HG03571 (cell line): ENCODE measurements around the gene IL10RB.
"Not testable (repeated sequence)": the region's sequence is repeated elsewhere in the genome, so short reads cannot be mapped to it uniquely, and the experiment has no call there.

ENCODE experiments used
- ATAC-seq: cut with Tn5 transposase; IDR thresholded peaks from one replicate; pipeline ENCODE4 v1.9.1; 2021; ENCODE audit not compliant: unreplicated experiment

The IL10RB gene

DNA sequence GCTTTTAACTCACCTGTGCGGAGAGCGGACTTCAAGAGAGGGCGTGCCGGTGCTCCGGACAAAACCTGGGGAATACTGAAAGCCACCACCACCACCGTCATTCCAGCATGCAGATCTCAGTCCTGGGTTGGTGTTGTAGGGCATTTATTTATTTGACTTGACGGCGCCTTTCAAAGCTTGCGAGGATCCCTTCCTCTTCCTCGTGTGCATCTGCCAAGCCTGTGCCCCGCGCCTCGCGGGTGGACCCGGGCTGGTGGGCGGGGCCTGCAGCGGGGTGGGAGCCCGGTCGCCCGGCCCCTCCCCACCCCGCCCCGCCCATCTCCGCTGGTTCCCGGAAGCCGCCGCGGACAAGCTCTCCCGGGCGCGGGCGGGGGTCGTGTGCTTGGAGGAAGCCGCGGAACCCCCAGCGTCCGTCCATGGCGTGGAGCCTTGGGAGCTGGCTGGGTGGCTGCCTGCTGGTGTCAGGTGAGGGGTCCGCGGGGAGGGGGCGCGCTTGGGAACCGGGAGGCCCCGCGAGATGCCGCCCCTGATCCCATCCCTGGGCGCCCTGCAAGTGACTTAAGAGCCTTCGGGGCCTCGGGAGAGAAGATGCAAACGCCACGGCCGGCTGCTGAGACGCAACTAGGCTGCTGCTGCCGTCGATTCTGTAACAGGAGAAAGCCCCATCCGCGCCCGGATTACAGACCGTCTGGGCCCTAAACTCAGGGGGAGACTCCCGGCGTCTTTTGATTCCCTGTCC is at the start of gene IL10RB:
Gene IL10RB, plus strand, starts transcription at position 318 of the 739 bp plus-strand sequence. Its CDS starts 99 bp downstream, at position 417.
- peak; percentile 31 for ATAC-seq

DNA sequence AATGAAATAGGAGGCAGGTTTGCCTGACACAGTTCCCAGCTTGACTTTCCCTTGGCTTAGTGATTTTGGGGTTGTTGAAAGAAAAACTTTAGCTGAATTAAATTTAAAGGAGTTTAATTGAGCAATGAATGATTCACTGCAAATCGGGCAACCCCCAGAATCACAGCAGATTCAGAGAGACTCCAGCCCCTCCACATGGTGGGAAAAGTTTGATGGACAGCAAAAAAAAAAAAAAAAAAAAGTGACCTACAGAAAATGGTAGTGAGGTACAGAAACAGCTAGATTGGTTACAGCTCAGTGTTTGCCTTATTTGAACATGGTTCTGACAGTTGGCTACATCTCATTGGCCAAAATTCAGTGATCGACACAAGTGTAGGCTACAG is 49.0 kb upstream of the IL10RB start:
- no peak for ATAC-seq

DNA sequence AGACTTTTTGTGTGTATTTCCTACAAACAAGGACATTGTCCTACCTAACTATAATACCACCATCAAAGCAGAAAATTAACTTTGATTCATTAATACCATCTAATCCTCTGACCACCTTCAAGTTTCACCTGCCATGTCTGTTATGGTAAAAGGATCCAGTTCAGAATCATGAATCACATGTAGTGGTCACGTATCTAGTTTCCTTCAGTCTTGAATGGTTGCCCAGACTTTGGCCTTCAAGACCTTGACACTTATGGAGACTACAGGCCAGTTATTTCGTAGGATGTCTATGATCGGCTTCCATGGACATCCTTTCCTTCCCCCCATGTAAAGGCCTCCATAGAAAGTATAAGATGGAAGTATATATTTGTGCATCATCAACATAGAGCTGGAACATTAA is 46.9 kb upstream of the IL10RB start:
- no peak for ATAC-seq

DNA sequence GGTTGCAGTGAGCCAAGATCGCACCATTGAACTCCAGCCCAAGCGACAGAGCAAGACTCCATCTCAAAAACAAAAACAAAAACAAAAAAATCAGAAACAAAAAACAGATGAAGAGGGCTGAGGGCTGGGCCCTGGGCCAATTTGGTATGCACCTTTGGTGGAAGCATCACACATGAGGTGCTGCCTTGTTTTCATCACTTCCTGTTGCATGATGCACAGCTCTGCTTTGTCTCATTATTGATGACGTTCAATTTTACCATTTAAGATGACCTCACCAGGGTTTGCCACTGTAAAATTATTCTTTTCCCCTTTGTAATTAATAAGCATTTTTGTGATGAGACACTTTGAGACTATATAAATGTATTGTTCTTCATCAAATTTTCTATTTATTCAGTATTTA is 46.2 kb upstream of the IL10RB start:
- no peak for ATAC-seq

DNA sequence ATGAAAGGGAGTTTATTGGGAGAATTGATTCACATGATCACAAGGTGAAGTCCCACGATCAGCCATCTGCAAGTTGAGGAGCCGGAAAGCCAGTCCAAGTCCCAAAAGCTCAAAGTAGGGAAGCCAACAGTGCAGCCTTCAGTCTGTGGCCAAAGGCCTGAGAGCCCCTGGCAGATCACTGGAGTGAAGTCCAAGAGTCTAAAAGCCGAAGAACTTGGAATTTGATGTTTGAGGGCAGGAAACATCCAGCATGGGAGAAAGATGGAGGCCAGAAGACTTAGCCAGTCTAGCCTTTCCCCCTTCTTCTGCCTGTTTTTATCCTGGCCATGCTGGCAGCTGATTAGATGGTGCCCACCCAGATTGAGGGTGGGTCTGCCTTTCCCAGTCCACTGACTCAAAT is 40.8 kb upstream of the IL10RB start:
- not testable (repeated sequence) for ATAC-seq

DNA sequence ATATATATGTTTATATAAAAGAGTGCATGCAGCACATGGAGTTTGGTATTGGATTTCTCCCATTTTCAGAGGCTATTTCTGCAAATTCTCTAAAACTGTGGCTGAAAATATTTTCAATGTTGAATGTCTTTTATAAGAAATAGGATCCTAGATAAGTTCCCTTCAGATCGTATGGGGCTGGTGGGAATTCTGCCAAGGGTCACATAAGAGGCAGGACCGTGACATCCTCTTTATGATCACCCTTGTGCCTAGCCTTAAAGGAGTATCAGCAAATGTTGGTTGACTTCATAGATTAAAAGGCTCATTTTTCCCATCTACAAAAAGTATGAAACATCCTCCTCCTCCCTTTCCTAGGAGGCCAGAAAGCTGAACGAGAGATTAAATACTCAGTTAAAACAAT is 37.7 kb upstream of the IL10RB start:
- no peak for ATAC-seq

DNA sequence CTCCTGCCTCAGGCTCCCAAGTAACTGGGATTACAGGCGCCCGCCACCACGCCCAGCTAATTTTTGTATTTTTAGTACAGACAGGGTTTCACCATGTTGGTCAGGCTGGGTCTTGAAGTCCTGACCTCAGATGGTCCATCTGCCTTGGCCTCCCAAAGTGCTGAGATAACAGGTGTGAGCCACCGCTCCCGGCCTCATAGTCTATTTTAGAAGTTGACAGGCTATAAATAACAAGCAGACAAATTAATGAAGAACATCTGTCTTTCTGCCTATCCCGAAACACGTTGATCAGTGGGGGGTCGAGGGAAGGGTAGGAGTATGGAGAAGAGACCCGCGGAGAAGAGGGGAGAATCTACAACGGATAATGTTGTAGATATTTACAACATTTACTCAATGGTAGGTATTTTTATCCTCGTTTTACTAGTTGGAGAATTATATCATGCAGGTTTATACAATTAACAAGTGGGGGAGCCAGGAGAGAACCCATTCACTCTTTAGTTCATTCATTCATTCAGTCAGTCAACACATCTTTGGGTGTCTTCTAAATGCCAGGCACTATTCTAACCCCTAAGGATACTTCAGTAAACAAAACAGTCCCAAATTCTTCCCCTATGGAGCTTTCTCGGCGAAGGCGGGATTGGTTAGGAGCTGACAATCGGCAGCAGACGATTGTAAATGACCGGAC is 36.9 kb upstream of the IL10RB start:
- no peak for ATAC-seq

DNA sequence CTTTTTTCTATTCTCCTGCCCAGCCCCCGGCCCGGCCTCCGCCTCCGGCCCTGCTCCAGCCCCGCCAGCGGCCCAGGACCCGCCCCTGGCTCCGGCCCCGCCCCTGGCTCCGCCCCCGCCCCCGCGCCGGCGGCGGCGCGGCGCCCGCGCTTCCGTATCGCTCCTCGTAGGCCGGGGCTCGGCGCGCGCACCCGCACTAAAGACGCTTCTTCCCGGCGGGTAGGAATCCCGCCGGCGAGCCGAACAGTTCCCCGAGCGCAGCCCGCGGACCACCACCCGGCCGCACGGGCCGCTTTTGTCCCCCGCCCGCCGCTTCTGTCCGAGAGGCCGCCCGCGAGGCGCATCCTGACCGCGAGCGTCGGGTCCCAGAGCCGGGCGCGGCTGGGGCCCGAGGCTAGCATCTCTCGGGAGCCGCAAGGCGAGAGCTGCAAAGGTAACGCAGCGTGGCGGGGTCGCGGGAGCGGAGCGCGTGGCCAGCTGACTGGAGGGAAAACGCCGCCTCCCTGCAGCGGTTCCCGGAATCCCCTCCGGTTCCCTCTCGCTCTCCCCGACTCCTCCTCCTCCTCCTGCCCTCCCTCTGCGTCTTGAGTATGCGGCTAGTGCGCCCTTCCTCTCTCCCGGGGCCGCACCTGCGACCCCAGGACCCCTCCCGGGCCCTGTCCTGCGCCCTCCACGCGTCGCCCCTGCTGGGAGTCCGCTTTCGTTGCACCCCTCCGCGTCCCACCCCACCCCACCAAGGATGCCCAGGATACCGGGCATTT is 36.2 kb upstream of the IL10RB start, which contains the start of gene IFNAR2:
Gene IFNAR2, plus strand, starts transcription at position 155 of the 761 bp plus-strand sequence. CDS start 11,985 bp downstream, outside the sequence.
- ATAC-seq, result peak; percentile 69

DNA sequence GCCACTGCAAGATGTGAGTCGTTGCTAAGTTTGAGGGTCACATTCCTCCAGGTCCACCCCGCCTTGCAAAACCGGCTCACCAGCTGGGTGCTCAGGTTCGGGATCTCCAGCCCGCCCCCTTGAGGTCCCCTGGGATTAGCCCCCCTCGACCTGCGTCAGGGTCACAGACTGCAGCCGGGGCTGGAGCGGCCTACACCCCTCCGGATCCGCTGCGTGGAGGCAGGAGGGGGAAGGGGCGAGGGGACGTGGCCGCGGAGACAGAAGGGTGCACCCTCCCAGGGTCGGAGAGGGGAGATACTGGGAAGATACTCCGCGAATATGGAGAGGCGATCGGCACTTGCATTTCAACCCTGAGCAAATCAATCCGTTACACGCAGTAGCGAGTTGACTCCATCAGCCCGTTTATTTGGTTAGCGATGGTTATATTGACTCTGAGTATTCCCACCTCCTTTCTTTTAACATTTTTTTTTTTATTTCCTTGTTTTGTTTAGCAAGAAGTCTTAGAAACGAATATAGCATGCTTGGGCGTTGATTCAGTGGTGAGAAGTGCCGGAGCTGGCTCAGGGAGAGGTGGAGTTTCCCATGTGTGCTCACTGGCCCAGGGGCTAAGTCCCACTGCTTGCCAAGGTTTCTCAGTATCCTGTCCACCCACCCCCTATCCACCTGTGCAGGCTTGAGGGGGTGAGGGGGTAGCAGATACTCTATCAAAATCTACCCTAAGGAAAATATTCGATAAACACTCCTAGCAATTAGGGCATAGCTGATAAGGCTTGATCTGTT is 35.4 kb upstream of the IL10RB start:
- peak; percentile 15 for ATAC-seq

DNA sequence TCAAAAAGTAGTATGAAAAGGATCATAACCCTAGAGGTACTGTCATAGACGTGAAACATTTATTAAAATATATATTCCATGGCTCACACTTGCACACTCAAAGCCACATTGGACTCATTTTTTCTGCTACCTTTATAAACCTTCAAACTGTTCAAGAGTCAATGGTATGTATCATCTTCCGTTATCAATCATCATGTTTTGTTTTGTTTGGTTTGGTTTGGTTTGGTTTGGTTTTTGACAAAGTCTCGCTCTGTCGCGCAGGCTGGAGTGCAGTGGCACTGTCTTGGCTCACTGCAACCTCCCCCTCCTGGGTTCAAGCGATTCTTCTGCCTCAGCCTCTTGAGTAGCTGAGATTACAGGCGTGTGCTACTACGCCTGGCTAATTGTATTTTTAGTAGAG is 34.6 kb upstream of the IL10RB start:
- ATAC-seq, result no peak

DNA sequence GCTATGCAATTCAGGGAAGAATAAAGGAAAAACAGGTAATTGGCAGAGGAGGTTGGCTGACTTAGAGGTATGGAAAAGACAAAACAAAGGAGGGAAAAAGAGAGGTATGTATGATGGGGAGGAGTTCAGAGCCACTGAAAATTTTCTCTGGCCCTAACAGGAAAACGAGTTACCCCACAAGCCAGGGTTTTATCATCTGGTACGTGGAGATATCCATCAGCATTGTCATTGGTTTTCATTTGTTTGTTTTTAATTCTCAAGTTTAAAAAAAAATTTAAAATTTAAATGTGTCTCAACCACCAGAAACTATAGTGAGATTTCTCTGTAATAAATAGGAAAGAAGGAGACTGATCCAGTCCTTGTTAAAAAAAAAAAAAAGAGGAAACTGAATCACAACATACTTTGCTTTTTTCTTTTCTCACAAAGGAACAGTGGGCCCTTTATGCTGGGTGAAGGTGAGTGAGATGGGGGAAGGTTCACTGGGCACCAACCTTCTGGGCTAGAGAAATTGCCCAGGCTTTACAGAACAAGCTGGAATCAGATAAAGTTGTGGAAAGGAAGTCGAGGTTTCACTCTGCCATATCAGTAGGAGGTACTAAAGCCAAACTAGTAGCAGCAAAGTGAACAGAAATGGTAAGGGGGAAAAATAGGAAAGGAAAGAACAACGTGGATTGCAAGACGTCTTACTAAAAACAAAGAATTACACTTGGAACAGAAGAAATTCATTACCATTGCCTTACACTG is 33.7 kb upstream of the IL10RB start:
- ATAC-seq, result no peak

DNA sequence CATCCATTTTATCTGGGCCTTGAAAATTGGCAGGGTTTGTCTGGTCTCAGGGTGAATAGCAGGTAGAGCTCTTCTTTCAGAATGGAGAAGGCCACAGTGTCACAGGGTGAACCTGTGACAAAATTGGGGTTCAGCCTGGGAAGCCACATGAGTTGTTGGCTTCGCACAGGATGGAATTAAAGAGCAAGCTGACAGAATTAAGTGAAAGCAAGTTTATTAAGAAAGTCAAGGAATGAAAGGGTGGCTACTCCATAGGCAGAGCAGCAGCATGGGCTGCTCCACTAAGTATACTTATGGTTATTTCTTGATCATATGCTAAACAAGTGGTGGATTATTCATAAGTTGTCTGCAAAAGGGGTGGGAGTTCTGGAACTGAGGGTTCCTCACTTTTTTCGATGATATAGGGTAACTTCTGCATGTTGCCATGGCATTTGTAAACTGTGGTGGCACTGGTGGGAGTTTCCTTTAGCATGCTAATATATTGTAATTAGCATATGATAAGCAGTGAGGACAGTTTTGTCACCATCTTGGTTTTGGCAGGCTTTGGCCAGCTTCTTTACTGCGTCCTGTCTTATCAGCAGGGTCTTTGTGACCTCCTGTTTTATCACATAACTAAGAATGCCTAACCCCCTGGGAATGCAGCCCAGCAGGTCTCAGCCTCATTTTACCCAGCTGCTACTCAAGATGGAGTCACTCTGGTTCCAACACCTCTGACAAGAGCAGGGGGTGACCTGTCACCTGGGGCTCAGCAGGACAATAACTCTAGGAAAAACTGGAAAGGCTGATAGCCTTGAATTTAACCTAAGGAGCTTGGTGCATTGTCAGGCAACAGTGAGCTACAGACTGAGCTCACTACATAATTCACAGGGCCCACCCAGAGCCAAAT is 31.3 kb upstream of the IL10RB start:
- no peak for ATAC-seq

DNA sequence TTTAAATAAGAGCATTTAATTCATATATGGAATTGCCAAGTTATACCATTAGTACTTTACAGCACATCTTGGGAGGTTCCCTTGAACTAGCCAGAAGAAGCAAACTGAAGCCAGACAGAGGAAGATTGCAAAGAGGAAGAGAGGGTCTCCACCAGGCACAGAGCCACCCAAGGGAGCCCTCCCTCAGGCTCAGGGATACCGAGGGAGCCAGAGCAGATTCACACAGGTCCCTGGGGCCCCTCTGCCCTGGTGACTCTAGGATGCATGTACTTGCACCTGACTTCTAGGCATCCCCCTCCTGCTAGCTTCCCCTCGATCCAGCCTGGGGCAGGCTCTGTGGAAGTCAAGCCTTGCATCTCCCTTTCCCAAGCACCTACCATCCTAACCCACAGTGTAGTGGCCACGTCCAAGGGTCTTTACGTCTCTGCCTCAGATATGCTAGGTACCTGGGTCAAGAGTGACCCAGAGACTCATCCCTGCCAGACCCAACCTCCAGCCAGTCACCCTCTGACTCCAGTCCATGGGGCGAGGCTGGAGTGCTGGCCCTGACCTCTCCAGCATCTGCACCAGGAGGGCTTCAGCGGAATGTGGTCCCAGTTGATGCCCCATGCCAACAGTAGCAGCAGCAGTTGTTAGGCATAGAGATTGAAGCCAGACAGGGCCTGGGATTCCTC is 30.0 kb upstream of the IL10RB start:
- ATAC-seq, result no peak

DNA sequence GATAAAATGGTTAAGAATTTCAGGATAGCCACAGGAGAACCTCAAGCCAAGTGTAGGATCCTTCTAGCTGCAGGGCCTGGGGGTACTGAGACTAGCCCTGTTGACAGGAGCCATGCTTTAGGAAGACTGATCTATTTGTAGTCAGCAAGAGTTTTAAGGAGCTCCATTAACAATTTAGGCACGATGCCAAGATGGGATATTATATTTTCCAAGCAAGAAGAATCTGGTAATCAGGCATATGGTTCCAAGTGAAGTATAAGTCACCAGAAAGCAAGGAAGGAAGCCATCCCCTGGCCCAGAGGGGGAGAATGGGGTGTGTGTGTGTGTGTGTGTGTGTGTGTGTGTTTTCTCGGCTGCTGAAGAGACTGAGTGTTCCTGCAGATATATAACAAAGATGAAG is 29.4 kb upstream of the IL10RB start:
- no peak for ATAC-seq

DNA sequence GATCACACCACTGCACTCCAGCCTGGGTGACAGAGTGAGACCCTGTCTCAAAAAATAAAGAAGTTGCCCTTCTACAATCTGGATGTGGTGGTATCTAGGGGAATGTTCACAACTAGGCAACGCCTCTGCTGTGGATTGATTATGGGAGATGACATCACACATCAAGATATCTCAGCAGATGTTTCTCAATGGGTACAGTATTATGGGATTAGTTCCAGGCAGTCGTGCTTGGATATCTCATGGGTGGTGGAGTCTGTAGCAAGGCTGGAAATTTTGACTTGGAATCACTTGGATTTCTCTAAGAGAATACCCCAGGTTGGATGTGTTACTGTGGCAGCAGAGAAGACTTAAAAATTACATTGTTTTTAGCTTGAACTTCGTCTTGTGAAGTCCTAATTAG is 28.7 kb upstream of the IL10RB start:
- no peak for ATAC-seq

DNA sequence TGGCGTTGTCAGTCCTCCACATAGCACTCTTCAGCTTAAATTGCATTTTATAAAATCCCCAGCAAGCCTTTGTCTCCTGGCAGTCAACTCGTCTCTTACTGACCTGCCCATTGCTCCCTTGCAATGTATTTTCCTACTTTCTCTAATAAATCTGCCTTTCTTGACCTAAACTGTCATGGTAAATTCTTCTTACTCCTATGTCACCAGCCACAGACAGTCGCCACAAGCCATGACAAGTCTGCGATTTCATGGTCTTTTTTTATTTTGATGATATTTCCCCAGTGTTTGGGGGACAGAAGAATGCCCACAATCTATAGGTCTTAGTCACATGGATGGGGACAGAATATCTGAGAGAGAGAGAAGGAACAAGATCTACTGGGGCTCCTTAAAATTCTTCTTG is 28.0 kb upstream of the IL10RB start:
- ATAC-seq, result peak; percentile 9

DNA sequence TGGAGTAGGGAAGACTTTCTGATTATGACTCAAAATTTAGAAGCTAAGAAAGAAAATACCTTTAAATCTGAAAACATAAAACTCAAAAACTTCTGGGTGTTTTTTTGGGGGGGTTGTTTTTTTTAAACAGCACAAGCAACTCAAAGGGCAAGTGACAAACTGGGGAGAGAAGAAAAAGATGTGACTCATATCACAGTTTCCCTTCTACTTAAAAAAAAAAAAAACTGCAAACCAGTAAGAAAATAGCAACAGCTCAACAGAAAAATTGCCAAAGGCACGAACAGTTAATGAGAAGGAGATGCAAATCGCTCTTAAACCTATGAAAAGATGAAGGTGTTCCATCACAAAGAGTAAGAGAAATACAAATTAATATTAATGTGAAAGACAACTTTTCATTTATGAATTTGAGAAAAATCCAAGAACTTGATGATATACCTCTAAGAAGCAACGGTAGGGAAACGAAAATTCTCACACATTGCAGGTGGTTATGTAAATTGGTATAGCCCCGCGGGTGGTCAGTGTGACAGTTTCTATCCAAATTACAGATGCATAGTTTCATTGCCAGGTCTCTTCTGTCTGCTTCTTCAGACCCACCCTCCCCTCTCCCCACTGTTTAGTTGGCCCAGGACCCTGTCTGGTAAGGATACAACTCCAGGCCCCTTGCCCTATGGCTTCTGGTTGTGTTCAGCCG is 27.5 kb upstream of the IL10RB start:
- peak; percentile 64 for ATAC-seq

DNA sequence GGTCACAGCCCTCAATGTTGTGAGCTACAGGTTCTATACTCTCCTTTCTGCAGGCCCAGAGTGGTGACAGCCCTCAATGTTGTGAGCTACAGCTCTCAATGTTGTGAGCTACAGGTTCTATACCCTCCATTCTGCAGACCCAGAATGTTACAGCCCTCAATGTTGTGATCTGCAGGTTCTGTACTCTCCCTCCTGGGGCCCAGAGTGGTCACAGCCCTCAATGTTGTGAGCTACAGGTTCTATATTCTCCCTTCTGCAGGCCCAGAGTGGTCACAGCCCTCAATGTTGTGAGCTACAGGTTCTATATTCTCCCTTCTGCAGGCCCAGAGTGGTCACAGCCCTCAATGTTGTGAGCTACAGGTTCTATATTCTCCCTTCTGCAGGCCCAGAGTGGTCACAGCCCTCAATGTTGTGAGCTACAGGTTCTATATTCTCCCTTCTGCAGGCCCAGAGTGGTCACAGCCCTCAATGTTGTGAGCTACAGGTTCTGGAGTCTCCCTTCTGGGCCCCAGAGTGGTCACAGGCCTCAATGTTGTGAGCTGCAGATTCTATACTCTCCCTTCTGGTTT is 26.5 kb upstream of the IL10RB start:
- not testable (repeated sequence) for ATAC-seq
